K562 treated with DMSO at 1 percent for 48 hours (cell line): ENCODE results near the gene YIPF2. TPM values are rescaled to one million over a fixed set of nuclear protein-coding genes. Genes with fewer than 3 reads are reported as not detected.

Experiments used
- total RNA-seq: library from RNA; unstranded; fragments of 300-600 nt; gene quantifications from 2 replicates; pipeline ENCODE4 v1.2.3, GENCODE V29; 2022; ENCODE audit warnings: low replicate concordance; ENCODE audit errors: extremely low read depth

Gene YIPF2
- total RNA-seq = not detected in 2 replicates

DNA sequence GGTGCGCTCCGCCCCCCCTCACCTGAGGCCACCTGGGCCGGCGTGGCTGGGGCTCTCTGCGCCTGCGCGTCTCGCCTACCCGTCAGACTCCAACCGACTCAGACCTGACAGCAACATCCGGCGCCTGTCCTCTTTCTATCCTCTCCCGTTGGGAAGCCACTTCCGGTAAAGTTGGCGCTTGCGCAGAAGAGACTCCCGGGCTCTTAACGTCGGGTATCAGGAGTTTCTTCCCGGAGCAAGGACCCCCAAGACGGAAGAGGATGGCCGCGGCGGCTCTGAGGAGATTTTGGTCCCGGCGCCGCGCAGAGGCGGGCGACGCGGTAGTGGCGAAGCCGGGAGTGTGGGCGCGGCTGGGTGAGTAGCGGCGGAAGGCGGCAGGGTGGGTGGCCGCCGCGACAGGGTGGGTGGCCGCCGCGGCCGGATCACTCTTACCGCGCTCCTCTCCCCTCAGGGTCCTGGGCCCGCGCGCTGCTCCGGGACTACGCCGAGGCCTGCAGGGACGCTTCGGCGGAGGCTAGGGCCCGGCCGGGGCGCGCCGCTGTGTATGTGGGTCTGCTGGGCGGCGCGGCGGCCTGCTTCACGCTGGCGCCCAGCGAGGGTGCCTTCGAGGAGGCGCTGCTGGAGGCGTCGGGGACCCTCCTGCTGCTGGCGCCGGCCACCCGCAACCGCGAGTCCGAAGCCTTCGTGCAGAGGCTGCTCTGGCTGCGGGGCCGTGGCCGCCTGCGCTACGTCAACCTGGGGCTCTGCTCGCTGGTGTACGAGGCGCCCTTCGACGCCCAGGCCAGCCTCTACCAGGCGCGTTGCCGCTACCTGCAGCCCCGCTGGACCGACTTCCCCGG, at the start of gene YIPF2, which contains the start of gene TIMM29:
TSS of gene YIPF2 (minus strand) at position 77 of the 839 bp plus-strand sequence. CDS start 229 bp downstream, outside the sequence.
TSS of gene TIMM29 (plus strand) at position 249 of the 839 bp plus-strand sequence. CDS start at position 261, 12 bp downstream.

DNA sequence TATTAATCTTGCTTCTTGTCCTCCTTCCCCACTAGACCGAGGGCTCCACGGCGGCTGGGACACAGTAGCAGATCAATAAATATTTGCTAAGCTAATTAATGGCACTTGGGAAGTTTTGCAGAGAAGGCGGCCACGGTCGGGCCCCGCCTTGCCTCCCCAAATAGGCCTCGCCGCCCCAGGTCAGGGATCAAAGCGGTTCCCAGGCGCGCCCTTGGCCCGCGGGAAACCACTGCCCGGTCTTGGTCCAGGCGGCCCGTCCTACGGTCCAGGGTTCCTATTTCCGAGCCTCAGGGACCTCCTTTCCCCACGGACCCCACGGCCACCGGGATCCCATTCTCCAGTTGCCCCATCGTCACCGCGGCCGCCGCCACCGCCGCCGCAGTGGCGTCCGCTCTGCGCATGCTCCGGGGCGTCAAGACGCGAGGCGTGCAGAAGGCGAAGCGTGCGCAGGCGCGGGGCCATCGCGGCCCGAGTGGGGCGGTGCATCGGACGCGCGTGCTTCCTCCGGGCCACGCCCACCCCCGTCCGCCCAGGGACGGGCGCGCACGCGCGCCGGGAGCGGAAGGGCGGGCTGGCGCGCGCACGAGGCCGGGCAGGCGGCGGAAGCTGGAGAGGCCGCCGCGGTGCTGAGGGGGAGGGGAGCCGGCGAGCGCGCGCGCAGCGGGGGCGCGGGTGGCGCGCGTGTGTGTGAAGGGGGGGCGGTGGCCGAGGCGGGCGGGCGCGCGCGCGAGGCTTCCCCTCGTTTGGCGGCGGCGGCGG, 32.1 kb upstream of the YIPF2 start, which contains the start of gene SMARCA4:
TSS of gene SMARCA4 (plus strand) at position 717 of the 759 bp plus-strand sequence. CDS start 23,122 bp downstream, outside the sequence.

Other genes starting within 250 kb of the YIPF2 start
- gene QTRT1, start 227.2 kb downstream of the YIPF2 start, total RNA-seq = not detected in 2 replicates
- gene DNM2, start 210.6 kb downstream of the YIPF2 start, total RNA-seq = 1,345 TPM in 1 of 2 replicates, not detected in the other
- not detected in 2 replicates for gene TMED1, start 92.4 kb downstream of the YIPF2 start, total RNA-seq
- not detected in 2 replicates for gene C19orf38, start 80.2 kb downstream of the YIPF2 start, total RNA-seq
- not detected in 2 replicates for gene CARM1, start 57.1 kb downstream of the YIPF2 start, total RNA-seq
- not detected in 2 replicates for gene TIMM29, start 172 bp upstream of the YIPF2 start, total RNA-seq
- not detected in 2 replicates for gene SMARCA4, start 32.4 kb upstream of the YIPF2 start, total RNA-seq
- 66.2 TPM in 1 of 2 replicates, not detected in the other for gene LDLR, start 160.8 kb upstream of the YIPF2 start, total RNA-seq
- gene SPC24, start 227.1 kb upstream of the YIPF2 start, total RNA-seq = not detected in 2 replicates